Measurements from ENCODE around the gene C14orf180. TPM values are rescaled to one million over a fixed set of nuclear protein-coding genes. Genes with fewer than 3 reads are reported as not detected.
A peak's percentile ranks its signal among the peaks of the same experiment; 100 is the strongest.

Gene C14orf180
- total RNA-seq, 1 experiment from 2014 or later, result not detected

- no peak for DNase-seq (ENCODE audit: low read depth)
Measured at GRCh38 chr14:104593710-104594136, 14.2 kb downstream of the C14orf180 start.

GRCh38 chr14:104594310-104595046, 14.9 kb downstream of the C14orf180 start:
- DNase-seq (ENCODE audit: low read depth), result no peak

GRCh38 chr14:104595116-104595675, 15.6 kb downstream of the C14orf180 start:
- DNase-seq (ENCODE audit: low read depth), result no peak

- no peak for DNase-seq (ENCODE audit: low read depth)
Measured at GRCh38 chr14:104595911-104596450, 16.4 kb downstream of the C14orf180 start.

- no peak for DNase-seq (ENCODE audit: low read depth)
Measured at GRCh38 chr14:104596451-104596918, 16.9 kb downstream of the C14orf180 start.

GRCh38 chr14:104596927-104597351, 17.4 kb downstream of the C14orf180 start:
- DNase-seq (ENCODE audit: low read depth), result no peak

DNA sequence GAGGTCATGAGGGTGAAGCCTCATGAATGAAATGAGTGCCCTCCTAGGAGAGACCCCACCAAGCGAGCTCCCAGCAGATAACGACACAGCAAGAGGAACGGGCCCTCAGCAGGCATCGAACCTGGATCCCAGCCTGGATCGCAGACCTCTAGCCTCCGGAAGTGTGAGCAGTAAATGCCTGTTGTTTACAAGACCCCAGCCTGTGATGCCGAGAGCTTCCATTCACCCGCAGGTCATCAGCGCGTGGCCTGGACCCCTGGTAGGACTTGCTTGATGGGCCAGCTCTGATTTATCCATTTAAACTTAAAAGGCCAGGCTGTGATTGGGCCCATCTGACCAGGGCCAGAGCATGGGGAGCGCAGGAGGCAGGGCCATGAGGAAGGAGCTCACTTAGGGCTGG, 18.0 kb downstream of the C14orf180 start:
- DNase-seq (ENCODE audit: low read depth), result no peak

- DNase-seq (ENCODE audit: low read depth), result no peak
Measured at GRCh38 chr14:104598039-104598909, 18.7 kb downstream of the C14orf180 start.

DNA sequence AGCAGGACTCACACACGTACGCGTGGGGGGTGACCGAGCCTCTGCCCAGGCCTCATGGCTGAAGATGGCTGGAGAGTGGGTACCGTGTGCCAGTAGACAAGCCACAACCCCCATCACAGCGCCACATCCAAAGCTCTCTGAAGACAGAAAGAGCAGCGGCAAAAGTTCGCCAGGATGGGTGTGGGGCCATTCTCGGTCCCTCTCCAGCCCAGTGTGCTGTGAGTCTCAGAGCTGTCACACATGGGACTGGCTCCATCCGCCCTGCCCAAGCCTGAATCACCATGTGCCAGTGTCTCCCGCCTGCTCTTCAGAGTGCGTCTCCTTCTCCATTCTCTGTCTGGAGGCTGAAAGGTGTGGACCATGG, 19.3 kb downstream of the C14orf180 start:
- DNase-seq (ENCODE audit: low read depth), result no peak

DNA sequence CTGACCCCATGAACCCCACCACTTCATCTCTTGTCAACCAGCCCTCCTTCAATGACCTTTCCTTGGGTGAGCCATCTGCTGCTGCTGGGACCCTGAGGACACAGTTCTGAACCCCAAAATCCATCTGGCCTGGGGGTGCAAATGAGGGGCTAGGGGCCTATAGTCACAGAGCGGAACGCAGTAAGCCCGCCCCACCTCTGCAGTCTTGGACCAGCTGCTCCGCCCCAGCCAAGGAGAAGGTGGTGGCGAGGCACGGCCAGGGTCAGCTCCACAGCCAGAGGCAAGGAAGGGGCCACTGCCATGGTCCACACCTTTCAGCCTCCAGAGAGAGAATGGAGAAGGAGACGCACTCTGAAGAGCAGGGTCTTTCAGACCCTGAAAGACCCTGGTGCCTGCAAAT, 19.9 kb downstream of the C14orf180 start:
- no peak for DNase-seq (ENCODE audit: low read depth)

- peak; percentile 59 for DNase-seq (ENCODE audit: low read depth)
Measured at GRCh38 chr14:104600141-104600643, 20.6 kb downstream of the C14orf180 start.

GRCh38 chr14:104600805-104601204, 21.2 kb downstream of the C14orf180 start:
- no peak for DNase-seq (ENCODE audit: low read depth)

DNA sequence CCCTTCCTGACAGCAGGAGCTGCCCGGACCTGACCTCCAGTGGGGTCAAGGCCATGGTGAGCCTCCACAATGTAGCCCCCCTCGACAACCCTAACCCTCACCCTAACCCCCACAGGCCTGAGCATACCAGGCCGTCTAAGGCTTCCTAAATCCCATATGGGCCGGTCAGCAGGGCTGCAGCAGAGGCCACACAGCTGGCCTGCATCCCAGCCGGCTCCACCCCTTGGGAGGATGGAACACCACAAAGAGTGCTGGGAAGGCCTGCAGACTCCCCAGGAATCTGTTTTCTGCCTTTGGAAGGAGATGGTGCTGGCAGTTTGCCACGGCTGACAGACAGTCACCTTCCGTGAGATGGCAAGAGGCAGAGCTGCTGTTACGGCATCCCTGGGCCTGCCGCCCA, 22.2 kb downstream of the C14orf180 start:
- peak; percentile 45 for DNase-seq (ENCODE audit: low read depth)

- DNase-seq (ENCODE audit: low read depth), result no peak
Measured at GRCh38 chr14:104602315-104602932, 22.9 kb downstream of the C14orf180 start.

DNA sequence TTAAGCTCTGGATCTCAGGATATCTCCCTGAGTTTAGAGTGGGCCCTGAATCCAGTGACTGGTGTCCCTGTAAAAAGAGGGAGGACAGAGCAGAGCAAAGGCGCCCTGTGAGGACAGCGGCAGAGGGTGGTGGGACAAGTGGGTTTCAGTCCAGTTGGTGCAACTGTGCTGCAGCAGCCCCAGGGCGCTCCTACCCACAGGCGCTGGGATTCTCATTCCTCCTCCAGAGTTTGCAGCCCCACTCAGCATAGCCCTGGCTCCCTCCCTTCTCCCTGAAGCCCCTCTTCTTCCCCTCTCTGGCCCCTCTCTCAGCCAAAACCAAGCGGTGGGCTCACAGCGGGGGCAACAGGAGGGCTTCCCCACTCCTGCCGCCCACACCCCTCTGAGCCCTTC, 23.4 kb downstream of the C14orf180 start:
- no peak for DNase-seq (ENCODE audit: low read depth)

GRCh38 chr14:104603711-104604401, 24.3 kb downstream of the C14orf180 start:
- DNase-seq (ENCODE audit: low read depth), result no peak

- peak; percentile 77 for DNase-seq (ENCODE audit: low read depth)
Measured at GRCh38 chr14:104604458-104605449, 25.2 kb downstream of the C14orf180 start, which contains the start of gene TMEM179. TSS of gene TMEM179 (minus strand) at chr14:104604772. CDS start at chr14:104604741, 31 bp downstream.

DNA sequence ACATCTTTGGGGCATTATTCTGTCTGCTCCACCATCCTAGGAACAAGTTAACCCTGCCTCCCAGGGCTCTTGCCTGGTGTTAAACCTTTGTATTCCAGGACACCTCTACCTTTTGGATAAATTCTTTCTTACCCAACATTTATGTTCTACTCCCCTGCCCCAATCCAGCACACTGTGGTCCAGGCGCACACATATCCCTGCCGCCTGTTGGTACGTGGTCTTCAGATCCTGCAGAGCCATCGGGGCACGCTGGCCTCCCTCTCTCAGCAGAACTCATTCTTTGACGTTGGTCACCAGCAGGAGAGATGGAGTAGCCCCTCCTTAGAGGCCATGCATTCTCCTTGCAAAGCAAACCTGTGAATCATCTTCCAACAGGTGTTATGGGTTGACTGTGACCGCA, 30.1 kb downstream of the C14orf180 start:
- DNase-seq (ENCODE audit: low read depth), result no peak

- no peak for DNase-seq (ENCODE audit: low read depth)
Measured at GRCh38 chr14:104610749-104611310, 31.3 kb downstream of the C14orf180 start.
